NCI-H2196 (cell line): Measurements from ENCODE around the gene DPH5.
"Not testable (repeated sequence)": the region's sequence is repeated elsewhere in the genome, so short reads cannot be mapped to it uniquely, and the experiment has no call there.

Experiments used
- DNase-seq: peaks from one replicate; lab custom pipeline; 2025; ENCODE audit not compliant: unreplicated experiment; lab: John Stamatoyannopoulos, UW

The DPH5 gene

GRCh38 chr1:100989306-100990077 is 36.1 kb downstream of the DPH5 start:
- no peak for DNase-seq

- no peak for DNase-seq
Observed at GRCh38 chr1:100988121-100988520, 37.5 kb downstream of the DPH5 start.

- DNase-seq = no peak
Observed at GRCh38 chr1:100982793-100983192, 42.8 kb downstream of the DPH5 start.

- DNase-seq = no peak
Observed at GRCh38 chr1:100979631-100980030, 46.0 kb downstream of the DPH5 start.

- DNase-seq = no peak
Observed at GRCh38 chr1:100976936-100977335, 48.6 kb downstream of the DPH5 start.

GRCh38 chr1:100972185-100972584 is 53.4 kb downstream of the DPH5 start:
- DNase-seq = no peak

- no peak for DNase-seq
Observed at GRCh38 chr1:100971021-100971420, 54.6 kb downstream of the DPH5 start.

GRCh38 chr1:100969327-100969726 is 56.3 kb downstream of the DPH5 start:
- no peak for DNase-seq

GRCh38 chr1:100968621-100969020 is 57.0 kb downstream of the DPH5 start:
- DNase-seq = no peak

- DNase-seq = no peak
Observed at GRCh38 chr1:100960098-100960497, 65.5 kb downstream of the DPH5 start.

GRCh38 chr1:100959502-100960060 is 66.0 kb downstream of the DPH5 start:
- no peak for DNase-seq

- DNase-seq = no peak
Observed at GRCh38 chr1:100955322-100955721, 70.3 kb downstream of the DPH5 start.

GRCh38 chr1:100953960-100954730 is 71.4 kb downstream of the DPH5 start:
- no peak for DNase-seq

GRCh38 chr1:100952970-100953369 is 72.6 kb downstream of the DPH5 start:
- not testable (repeated sequence) for DNase-seq

GRCh38 chr1:100952104-100952745 is 73.4 kb downstream of the DPH5 start:
- DNase-seq = no peak

- DNase-seq = no peak
Observed at GRCh38 chr1:100950781-100951180, 74.8 kb downstream of the DPH5 start.

GRCh38 chr1:100950337-100950736 is 75.2 kb downstream of the DPH5 start:
- no peak for DNase-seq

GRCh38 chr1:100949515-100950158 is 75.9 kb downstream of the DPH5 start:
- peak; percentile 46 for DNase-seq

GRCh38 chr1:100948721-100949405 is 76.7 kb downstream of the DPH5 start:
- not testable (repeated sequence) for DNase-seq

- not testable (repeated sequence) for DNase-seq
Observed at GRCh38 chr1:100947816-100948215, 77.8 kb downstream of the DPH5 start.
